GM18873 (cell line): ENCODE measurements around the gene FMN1.

Experiments used
- ATAC-seq: cut with Tn5 transposase; IDR thresholded peaks from one replicate; pipeline ENCODE4 v1.9.1; 2021; ENCODE audit warnings: mild to moderate bottlenecking, moderate library complexity, moderate number of reproducible peaks; ENCODE audit not compliant: unreplicated experiment, low FRiP score

Gene FMN1

DNA sequence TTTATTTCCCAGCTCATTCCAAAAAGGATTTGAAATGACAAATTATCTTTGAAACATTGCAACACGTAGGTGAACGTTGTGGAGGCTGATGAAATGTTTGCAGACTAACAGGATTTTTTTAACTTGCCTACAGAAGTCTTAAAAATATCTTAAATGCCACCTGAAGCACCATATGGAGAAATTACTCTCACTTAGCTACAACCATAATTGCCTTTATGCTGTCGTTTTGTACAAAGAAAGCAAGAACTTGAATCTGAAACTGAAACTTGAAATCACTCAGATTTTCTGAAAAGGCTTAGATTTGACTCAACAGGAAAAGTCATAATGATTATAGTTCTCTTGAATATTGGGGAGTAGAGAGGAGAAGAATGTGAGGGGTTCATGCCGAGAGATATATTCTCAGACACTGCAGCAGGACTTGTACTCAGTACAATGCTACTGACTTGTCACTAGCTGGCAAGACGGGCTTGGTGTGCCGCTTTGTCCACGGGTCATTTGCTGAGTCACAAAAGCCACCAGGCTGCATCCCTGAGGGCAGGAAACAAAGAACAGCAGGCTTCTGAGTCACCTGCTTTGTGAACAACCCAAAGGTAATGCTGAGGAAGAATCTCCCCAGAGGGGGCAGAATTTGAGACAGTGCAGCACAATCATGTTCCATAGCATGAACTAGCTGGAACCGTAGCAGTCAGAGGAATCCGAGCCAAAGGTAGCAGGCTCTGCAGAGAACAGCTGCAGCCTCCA is 7.1 kb upstream of the FMN1 start:
- ATAC-seq: peak; percentile 75

DNA sequence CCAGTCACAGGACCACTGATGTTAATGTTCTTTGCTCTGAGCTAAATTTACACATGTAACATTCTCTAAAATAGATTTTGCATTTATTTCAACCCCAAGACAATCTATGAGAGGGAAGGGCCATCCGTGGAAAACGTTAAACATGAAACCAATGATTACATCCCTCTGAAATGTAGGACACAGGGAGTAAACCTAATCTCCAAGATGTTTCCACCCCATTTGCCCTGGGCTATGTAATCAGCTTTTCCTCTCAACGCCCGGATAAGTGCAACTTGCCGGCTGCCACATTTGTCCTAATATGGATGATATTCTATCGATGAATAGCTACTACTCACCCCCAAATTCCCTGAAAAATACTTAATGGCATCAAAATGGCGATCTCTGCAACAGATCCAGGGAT is 6.4 kb upstream of the FMN1 start:
- ATAC-seq: no peak

DNA sequence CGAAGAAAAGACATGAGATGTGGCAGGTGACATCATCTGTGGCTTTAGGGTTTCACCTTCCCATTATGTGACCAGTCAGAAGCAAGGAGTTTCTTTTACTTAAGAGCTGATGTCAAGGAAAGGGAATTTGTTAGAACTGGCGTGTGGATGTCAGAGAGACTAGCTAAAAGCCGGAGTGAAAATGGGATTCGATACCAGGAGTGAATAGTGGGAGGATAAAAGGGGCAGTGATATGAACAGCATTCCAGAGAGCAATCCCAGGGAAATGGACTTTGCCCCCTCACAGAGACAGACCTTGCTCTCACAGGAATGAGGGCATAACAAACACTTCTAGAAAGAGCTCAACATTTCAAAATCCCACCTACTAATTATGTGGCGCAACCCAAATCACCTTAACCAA is 5.9 kb upstream of the FMN1 start:
- ATAC-seq: no peak

DNA sequence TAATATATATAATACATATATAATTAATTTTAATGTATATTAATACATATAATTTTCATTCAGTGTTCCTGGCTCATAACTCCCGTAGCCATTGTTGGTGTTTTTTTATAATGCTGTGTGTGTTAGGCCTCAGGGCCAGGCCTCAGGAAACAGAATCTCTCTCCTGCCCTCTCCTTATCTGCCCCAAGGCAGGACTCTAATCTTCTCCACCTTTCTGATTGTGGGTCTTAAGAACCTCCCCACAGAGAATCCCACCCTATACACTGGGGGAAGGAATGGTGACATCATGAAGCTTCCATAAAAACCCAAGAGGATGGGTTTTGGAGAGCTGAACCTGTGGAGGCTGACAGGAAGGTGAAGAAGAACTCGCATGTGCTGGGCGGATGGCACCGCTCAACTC is 4.0 kb upstream of the FMN1 start:
- no peak for ATAC-seq

DNA sequence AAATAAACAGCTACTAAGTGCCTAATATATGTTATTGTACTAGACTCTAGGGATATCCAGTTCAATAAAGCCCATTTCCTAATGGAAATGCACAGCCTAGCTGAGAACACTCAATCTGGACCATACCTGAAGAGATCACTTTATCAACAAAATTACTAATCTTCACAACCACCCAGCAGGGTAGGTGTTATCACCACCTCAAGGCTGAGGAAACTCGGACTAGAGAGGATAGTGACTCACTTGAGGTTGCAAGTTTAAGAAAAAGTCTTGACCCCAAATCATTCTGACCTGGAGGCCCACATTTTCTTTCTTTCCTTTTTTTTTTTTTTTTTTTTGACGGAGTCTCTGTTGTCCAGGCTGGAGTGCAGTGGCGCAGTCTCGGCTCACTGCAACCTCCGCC is 3.1 kb upstream of the FMN1 start:
- ATAC-seq: no peak

DNA sequence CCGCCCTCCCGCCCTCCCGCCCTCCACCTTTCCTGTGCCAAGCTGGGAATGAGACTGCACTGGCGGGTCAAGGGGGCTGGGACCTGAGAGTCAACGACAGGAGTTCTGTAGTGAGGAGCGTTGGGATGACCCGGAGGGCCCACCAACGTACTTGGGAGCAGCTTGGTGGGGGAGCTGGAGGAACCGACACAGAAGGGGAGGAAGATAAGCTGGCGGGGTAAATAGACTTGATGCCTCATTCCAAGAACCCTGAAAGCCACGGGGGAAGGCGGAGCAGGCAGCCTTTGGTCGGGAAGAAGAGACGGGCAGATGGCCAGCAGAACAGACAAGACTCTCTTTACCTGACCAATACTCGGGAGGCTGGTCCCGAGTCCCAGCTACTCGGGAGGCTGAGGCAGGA is 277 bp downstream of the FMN1 start:
- no peak for ATAC-seq

DNA sequence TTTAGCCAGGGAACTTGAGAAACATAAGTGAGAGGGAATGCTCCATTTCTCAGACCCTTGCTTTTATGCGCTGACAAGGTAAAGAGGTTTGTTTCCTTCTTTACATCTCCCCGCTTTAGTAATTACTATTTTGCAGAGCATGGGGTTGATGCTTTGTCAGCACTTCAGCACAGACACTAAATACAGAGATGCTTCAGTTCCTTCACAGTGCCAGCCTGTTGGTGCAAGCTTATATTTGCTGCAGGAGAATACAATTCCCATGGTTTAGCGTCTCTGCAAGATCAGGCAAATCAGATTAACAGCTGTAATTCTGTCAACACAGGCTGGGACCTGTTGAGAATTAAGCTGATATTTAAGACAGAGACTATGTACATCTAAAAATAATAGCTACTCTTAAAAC is 2.9 kb downstream of the FMN1 start:
- no peak for ATAC-seq

- no peak for ATAC-seq
Observed at GRCh38 chr15:33190539-33190938, 4.0 kb downstream of the FMN1 start.

DNA sequence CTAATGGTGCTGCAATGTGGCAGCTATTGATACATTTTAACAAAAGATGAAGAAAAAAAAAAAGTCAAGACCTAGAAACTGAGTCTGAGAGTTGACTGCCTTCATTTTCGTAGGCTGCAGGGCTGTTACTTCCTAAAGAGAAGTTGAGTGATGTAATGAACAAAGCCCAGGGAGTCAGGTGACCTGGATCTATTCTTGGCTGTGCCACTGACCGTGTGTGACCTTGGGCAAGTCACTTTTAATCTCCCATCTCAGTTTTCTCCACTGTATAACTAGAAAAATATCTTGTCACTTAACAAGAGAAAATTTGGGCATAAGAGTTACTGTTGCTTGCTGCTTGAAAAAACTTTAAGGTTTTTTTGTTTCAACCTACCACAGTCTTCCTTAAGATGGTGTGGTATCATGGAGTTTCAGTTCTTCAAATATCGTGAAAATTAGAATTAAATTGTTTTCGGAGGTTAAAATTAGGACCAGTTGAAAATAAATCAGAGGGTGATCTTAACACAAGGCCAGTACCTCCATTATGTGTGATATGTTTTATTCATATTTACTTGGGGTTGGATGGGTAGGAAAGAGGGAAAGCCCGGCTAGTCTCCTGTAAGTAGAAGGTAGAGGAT is 5.8 kb downstream of the FMN1 start:
- ATAC-seq: no peak

DNA sequence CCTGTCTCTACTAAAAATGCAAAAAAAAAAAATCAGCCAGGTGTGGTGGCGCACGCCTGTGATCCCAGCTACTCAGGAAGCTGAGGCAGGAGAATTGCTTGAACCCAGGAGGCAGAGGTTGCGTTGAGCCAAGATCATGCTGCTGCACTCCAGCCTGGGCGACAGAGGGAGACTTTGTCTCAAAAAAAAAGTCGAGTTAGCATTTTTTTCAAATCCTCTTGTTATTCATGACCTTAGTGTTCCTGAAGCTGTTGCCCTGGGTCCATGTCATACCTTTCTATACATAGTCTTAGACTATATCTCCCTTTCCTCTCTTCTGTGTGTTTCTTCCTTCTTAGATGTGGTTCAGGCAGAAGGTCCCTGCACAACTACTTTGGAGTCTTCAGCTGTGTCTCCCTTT is 6.4 kb downstream of the FMN1 start:
- no peak for ATAC-seq

DNA sequence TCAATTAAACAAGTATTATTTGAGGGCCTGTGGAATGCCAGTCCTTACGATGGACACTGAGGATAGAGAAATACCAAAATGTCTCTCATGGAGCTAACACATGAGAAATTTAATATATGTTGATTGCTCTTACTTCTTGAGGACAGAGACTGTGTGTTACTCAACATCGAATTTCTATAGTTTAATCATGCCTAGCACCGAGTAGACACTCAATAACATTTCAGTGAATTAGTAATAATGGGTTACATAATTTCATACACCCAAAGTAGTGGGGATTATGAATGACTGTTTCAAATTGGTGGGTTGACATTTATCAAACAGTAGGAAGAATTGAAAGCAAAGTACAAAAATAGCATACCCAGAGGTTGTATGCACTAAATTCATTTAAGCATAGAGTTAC is 11.2 kb downstream of the FMN1 start:
- no peak for ATAC-seq

- ATAC-seq: no peak
Observed at GRCh38 chr15:33182926-33183325, 11.6 kb downstream of the FMN1 start.

DNA sequence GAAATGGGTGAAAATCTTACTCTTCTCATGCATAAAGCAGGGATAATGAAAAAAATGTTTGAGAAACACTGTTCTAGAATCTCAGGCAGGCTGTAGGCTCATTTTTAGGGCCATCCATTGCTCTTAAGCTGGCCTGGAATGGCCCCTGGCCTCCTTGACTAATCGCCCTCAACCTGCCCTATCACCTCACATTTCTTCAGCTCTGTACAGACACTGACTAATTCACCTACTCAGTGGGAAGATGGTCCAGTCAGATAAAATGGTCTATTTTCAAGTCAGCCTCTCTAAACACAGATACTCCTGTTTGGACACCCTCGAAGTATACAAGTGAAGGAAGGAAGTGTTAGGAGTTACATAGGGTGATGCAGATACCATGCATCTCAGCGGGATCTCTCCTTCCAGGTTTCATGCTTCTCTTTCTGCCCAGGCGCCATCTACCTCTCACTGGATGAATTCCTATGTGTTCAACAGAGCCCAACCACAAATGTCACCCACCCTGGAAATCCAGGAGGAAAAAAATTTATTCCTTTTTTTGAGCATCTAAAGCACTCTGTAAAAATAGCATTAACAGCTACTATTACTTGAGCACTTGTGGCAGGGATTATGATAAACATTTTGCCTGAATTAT is 12.1 kb downstream of the FMN1 start:
- ATAC-seq: no peak

DNA sequence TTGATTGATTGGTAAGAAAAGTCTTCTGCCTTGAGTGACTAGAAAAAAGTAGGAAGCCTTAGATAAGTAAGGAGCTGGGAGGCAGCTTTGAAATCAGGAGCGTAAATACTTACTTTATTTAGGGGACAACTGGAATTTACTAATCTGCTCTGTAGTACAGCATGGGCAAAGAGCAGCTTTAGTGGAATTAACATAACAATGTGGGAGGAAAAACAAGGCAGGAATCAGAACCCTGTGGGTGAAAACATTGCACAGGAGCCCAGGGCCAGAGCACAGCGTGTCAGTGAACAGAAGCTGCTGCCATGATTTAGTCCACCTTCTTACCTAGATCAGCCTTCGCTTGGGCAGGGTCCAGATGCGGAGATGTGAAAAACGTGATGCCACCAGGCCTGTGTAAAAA is 14.6 kb downstream of the FMN1 start:
- no peak for ATAC-seq

DNA sequence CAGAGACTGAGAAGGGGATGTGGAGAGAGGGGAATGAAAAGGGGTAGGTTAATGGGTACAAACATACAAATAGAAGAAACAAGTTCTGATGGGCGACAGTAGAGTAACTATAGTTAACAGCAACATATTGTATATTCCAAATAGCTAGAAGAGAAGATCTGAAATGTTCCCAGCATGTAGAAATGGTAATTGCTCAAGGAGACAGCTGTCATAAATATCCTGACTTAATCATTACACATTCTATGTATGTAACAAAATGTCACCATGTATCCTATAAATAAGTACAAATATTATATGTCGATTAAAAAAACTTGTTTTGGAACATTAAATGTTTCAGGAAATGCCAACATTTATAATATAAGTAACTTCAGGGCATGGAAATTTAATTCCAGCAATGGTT is 23.3 kb downstream of the FMN1 start:
- ATAC-seq: no peak

GRCh38 chr15:33169625-33170024 is 24.9 kb downstream of the FMN1 start:
- no peak for ATAC-seq

DNA sequence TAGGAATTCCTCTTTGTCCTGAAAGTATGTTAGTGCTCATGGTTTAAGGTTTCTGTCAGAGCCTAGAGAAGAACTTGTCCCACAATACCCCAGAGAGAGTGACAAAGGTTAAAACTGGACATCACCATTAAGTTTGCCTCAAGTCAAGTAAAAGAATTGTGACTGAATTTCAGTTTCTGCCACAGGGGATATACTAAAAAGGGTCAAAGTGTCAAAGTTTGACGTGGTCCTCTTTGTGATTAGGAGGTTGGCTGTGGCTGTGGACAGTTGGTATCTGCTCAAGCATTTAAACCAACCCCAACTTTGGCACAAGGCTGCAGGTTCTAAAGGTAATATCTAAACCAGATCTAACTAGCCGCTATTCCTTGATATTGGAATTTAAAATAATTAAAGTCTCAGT is 26.1 kb downstream of the FMN1 start:
- no peak for ATAC-seq

- no peak for ATAC-seq
Observed at GRCh38 chr15:33163816-33164215, 30.7 kb downstream of the FMN1 start.

- ATAC-seq: no peak
Observed at GRCh38 chr15:33161209-33161608, 33.3 kb downstream of the FMN1 start.

DNA sequence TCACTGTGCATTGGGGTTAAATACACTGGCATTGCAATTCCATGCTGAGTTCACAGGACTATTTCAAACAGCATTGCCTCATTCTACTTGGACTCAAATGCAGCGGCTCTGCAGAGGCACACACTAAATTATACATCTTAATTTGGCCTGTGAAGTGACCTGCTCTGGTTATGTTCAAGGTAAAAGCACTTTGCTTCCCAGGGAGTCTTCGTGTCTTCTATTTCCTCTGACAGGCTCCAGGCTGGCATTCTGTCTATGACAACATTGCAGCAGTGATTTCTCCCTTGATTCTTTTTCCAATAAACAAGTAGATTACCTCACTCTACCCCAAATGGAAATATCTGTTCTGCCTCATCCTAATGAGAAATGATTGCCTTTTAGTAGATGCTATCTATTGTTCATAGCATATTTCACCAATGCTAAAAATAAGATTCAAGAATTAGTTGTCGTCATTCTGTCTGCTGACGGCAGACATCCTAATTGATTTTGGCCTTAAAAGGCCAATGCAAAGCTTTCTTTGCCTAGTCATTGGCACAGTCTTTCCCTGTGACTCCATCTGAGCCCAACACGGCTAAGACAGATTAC is 33.8 kb downstream of the FMN1 start:
- ATAC-seq: no peak

GRCh38 chr15:33159726-33160453 is 34.6 kb downstream of the FMN1 start:
- no peak for ATAC-seq
